ENCODE data around the gene MYBL2. TPM values are rescaled to one million over a fixed set of nuclear protein-coding genes. Genes with fewer than 3 reads are reported as not detected.
"Not testable (repeated sequence)": the region's sequence is repeated elsewhere in the genome, so short reads cannot be mapped to it uniquely, and the experiment has no call there.

MYBL2 gene
- total and polyA plus RNA-seq, 2 donors from 2014 or later = 1.3 TPM; not detected in 1

- Histone ChIP-seq H3K9me3 (ENCODE audit: control insufficient read depth in 2 of 3, insufficient read depth in 1 of 3, low read length in 3 of 3) (no peaks in the 10 kb centered on the region), H3K27me3 (ENCODE audit: control insufficient read depth, insufficient read depth, low read length) (no peaks in the 10 kb centered on the region), H3K27ac (ENCODE audit: low read depth in 2 of 2, low read length in 2 of 2) (no peak overlapping the region), H3K4me3 (ENCODE audit: low read length in 3 of 3) (no peak overlapping the region), H3K9ac (ENCODE audit: low read length in 3 of 3) (no peak overlapping the region), H3K4me1 (ENCODE audit: control insufficient read depth in 2 of 3, insufficient read depth in 2 of 3, low read depth in 1 of 3, low read length in 3 of 3) (no peaks in the 10 kb centered on the region), H3K36me3 (ENCODE audit: control insufficient read depth in 2 of 3, insufficient read depth in 3 of 3, low read length in 3 of 3) (no peaks in the 10 kb centered on the region)
- intact Hi-C loops (cut with DNase I) = loop anchor here (5.0 kb wide), 1 partner anchor 325 kb away; no protein-coding TSS in a partner anchor
- FAIRE-seq (no peak), DNase-seq (no peak)
- no peak for TF ChIP-seq CTCF (IDR thresholded peaks at IDR 0.05; ENCODE audit: borderline replicate concordance, extremely low read depth, insufficient read depth)
Observed at GRCh38 chr20:43752051-43752360, 85.1 kb downstream of the MYBL2 start.

GRCh38 chr20:43752561-43753301 is 85.8 kb downstream of the MYBL2 start:
- no peaks in the 10 kb centered on the region for H3K36me3 ChIP-seq (ENCODE audit: control insufficient read depth in 2 of 3, insufficient read depth in 3 of 3, low read length in 3 of 3)
- H3K27me3 ChIP-seq (ENCODE audit: control insufficient read depth, insufficient read depth, low read length) = no peaks in the 10 kb centered on the region
- no peaks in the 10 kb centered on the region for H3K4me1 ChIP-seq (ENCODE audit: control insufficient read depth in 2 of 3, insufficient read depth in 2 of 3, low read depth in 1 of 3, low read length in 3 of 3)
- FAIRE-seq = no peak
- DNase-seq = no peak
- H3K4me3 ChIP-seq (ENCODE audit: low read length in 3 of 3) = no peak overlapping the region
- H3K9me3 ChIP-seq (ENCODE audit: control insufficient read depth in 2 of 3, insufficient read depth in 1 of 3, low read length in 3 of 3) = no peaks in the 10 kb centered on the region
- H3K9ac ChIP-seq (ENCODE audit: low read length in 3 of 3) = no peak overlapping the region
- intact Hi-C loops (cut with DNase I) = loop anchor here (5.0 kb wide), 1 partner anchor 325 kb away; no protein-coding TSS in a partner anchor
- no peak for TF ChIP-seq CTCF (IDR thresholded peaks at IDR 0.05; ENCODE audit: borderline replicate concordance, extremely low read depth, insufficient read depth)
- H3K27ac ChIP-seq (ENCODE audit: low read depth in 2 of 2, low read length in 2 of 2) = no peak overlapping the region

GRCh38 chr20:43755390-43755789 is 88.5 kb downstream of the MYBL2 start:
- no peak overlapping the region for H3K27ac ChIP-seq (ENCODE audit: low read depth in 2 of 2, low read length in 2 of 2)
- DNase-seq (no peak), FAIRE-seq (no peak)
- H3K36me3 ChIP-seq (ENCODE audit: control insufficient read depth in 2 of 3, insufficient read depth in 3 of 3, low read length in 3 of 3) = no peaks in the 10 kb centered on the region
- no peak for TF ChIP-seq CTCF (IDR thresholded peaks at IDR 0.05; ENCODE audit: borderline replicate concordance, extremely low read depth, insufficient read depth)
- intact Hi-C loops (cut with DNase I) = no loop called here
- H3K9me3 ChIP-seq (ENCODE audit: control insufficient read depth in 2 of 3, insufficient read depth in 1 of 3, low read length in 3 of 3) = no peaks in the 10 kb centered on the region
- no peak overlapping the region for H3K9ac ChIP-seq (ENCODE audit: low read length in 3 of 3)
- no peak overlapping the region for H3K4me3 ChIP-seq (ENCODE audit: low read length in 3 of 3)
- H3K27me3 ChIP-seq (ENCODE audit: control insufficient read depth, insufficient read depth, low read length) = no peaks in the 10 kb centered on the region
- H3K4me1 ChIP-seq (ENCODE audit: control insufficient read depth in 2 of 3, insufficient read depth in 2 of 3, low read depth in 1 of 3, low read length in 3 of 3) = no peaks in the 10 kb centered on the region

GRCh38 chr20:43755851-43756250 is 88.9 kb downstream of the MYBL2 start:
- Histone ChIP-seq H3K4me3 (ENCODE audit: low read length in 3 of 3) (no peak overlapping the region), H3K4me1 (ENCODE audit: control insufficient read depth in 2 of 3, insufficient read depth in 2 of 3, low read depth in 1 of 3, low read length in 3 of 3) (no peaks in the 10 kb centered on the region), H3K9ac (ENCODE audit: low read length in 3 of 3) (no peak overlapping the region), H3K27ac (ENCODE audit: low read depth in 2 of 2, low read length in 2 of 2) (no peak overlapping the region), H3K27me3 (ENCODE audit: control insufficient read depth, insufficient read depth, low read length) (no peaks in the 10 kb centered on the region), H3K36me3 (ENCODE audit: control insufficient read depth in 2 of 3, insufficient read depth in 3 of 3, low read length in 3 of 3) (no peaks in the 10 kb centered on the region), H3K9me3 (ENCODE audit: control insufficient read depth in 2 of 3, insufficient read depth in 1 of 3, low read length in 3 of 3) (no peaks in the 10 kb centered on the region)
- no peak for TF ChIP-seq CTCF (IDR thresholded peaks at IDR 0.05; ENCODE audit: borderline replicate concordance, extremely low read depth, insufficient read depth)
- FAIRE-seq (no peak), DNase-seq (no peak)
- intact Hi-C loops (cut with DNase I) = no loop called here

- H3K27ac ChIP-seq (ENCODE audit: low read depth in 2 of 2, low read length in 2 of 2); H3K36me3 ChIP-seq (ENCODE audit: control insufficient read depth in 2 of 3, insufficient read depth in 3 of 3, low read length in 3 of 3); FAIRE-seq; H3K9me3 ChIP-seq (ENCODE audit: control insufficient read depth in 2 of 3, insufficient read depth in 1 of 3, low read length in 3 of 3); intact Hi-C loops (cut with DNase I); H3K27me3 ChIP-seq (ENCODE audit: control insufficient read depth, insufficient read depth, low read length); DNase-seq; H3K4me1 ChIP-seq (ENCODE audit: control insufficient read depth in 2 of 3, insufficient read depth in 2 of 3, low read depth in 1 of 3, low read length in 3 of 3); H3K9ac ChIP-seq (ENCODE audit: low read length in 3 of 3); H3K4me3 ChIP-seq (ENCODE audit: low read length in 3 of 3): not testable (repeated sequence)
Observed at GRCh38 chr20:43757888-43758287, 91.0 kb downstream of the MYBL2 start.

Measured in kidney (tissue), 14 donors.